ENCODE results near the gene LRWD1.
"Not testable (repeated sequence)": the region's sequence is repeated elsewhere in the genome, so short reads cannot be mapped to it uniquely, and the experiment has no call there.

LRWD1 gene

GRCh38 chr7:102498321-102498720 is 33.5 kb downstream of the LRWD1 start:
- not testable (repeated sequence) for DNase-seq

DNA sequence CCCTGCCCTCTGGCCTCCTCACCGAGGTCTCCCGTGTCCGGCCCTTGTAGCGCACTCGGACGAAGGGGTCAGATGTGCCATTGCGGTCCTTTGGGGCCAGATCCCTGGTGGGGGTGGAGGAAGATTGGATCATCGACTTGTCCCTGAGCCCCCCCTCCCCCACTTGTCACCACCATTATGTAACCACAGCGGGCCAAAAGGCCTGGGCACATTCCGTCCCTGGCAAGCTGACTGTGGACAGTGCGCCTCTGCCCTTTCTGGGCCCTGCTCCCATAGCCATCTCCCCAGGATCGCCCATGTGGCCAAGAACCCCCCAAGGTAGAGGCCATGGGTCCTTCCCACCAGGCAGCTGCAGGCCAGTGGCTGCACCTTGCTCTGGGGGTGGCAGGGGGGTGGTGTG is 38.4 kb downstream of the LRWD1 start:
- DNase-seq, result not testable (repeated sequence)

GRCh38 chr7:102505298-102506185 is 40.8 kb downstream of the LRWD1 start:
- DNase-seq, result not testable (repeated sequence)

- not testable (repeated sequence) for DNase-seq
Measured at GRCh38 chr7:102507410-102508088, 42.8 kb downstream of the LRWD1 start.

DNA sequence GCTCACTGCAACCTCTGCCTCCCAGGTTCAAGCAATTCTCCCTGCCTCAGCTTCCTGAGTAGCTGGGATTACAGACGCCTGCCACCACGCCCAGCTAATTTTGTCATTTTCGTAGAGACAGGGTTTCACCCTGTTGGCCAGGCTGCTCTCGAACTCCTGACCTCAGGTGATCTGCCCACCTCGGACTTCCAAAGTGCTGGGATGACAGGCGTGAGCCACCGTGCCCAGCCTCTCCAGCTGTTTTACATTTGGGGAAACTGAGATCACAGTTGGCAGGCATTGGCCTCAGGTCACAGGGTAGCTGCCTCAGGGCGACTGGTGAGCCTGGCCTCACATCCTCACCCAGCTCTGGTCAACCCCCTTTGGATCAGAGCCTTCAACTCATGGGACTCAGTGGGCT is 45.8 kb downstream of the LRWD1 start:
- not testable (repeated sequence) for DNase-seq

DNA sequence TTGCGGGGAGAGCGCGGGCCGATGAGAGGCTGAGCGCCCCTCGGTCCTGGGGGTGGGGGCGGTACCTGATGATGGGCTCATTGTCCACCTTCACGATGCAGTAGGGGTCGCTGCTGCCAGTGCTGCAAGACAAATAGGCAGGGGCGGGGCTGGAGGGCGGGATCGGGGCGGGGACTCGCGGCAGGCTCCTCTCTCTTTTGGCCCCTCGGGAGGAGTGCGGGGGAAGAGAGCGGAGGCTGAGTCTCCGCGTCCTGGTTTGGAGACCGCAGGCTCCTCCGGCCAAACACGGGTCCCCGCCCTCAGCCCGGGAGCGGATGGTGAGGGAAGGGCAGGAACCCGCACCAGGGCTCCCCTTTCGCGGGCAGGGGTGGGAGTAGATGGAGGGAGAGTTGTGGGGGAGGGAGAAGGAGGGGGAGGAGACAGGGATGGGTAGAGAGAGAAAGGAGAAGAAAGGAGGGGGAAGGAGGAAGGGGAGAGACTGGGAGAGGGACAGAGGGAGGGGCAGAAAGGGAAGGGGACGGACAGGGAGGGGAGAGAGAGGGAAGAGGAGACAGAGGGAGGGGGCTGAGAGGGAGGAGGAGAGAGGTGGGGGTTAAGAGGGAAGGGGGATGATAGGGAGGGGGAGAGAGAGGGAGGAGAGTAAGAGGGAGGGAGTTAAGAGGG is 47.2 kb downstream of the LRWD1 start:
- not testable (repeated sequence) for DNase-seq

DNA sequence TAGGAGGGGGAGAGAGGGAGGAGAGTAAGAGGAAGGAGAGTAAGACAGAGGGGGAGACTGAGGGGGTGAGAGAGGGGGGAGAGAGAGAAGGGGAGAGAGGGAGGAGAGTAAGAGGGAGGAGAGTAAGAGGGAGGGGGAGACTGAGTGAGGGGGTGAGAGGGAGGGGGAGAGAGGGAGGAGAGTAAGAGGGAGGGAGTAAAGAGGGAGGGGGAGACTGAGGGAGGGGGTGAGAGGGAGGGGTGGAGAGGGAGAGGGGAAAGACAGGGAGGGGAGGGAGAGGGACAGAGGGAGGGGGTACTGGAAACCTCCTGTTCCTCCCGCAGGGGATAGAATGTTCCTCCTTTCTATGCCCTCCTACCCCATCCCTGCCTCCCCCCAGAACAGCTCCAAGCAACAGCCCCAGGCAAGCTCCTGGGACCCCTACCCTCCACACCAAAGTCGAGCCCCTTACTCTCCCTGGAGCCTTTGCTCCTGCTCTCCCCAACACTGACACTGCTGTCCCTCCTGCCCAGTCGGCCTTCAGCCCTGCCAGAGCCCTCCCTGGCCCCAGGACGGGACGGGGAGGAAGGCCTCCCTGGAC is 47.9 kb downstream of the LRWD1 start:
- DNase-seq, result not testable (repeated sequence)

- not testable (repeated sequence) for DNase-seq
Measured at GRCh38 chr7:102514881-102515721, 50.3 kb downstream of the LRWD1 start.

DNA sequence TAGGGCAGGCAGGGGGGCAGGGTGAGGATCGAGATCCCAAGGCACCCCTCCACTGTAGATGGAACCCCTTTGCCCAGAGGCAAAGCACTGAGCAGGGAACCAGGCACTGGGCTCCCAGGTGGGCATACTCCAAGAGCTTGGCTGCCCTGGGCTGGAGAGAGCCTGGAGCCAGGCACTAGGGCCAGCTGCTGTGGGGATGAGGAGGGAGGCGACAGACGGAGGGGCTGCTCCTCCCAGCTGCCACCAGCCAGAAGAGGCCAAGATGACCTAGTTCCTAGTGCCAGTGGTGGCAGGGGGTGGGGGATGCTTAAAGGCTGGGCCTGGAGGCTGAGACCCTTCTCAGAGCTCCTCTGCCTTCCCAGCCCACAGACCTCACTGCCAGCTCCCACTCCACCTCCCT is 51.1 kb downstream of the LRWD1 start:
- DNase-seq, result not testable (repeated sequence)

DNA sequence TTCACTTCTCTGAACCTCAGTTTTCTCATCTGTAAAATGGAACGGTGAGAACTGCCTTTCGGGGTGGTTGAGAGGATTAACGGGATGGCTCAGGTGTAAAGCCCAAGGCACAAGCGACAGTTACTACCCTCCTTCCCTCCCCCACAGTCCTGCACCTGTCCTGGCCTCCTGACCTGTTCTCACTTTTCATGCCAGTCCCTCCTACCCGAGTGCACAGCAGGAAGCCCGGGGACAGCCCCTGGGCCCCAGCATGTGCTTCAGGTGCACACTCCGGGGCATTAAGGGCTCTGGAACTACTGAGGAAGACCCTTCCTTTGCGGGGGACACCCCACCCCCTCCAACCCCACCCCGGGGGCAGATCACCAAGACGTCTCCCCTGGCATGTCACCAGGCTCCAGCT is 52.2 kb downstream of the LRWD1 start:
- not testable (repeated sequence) for DNase-seq

DNA sequence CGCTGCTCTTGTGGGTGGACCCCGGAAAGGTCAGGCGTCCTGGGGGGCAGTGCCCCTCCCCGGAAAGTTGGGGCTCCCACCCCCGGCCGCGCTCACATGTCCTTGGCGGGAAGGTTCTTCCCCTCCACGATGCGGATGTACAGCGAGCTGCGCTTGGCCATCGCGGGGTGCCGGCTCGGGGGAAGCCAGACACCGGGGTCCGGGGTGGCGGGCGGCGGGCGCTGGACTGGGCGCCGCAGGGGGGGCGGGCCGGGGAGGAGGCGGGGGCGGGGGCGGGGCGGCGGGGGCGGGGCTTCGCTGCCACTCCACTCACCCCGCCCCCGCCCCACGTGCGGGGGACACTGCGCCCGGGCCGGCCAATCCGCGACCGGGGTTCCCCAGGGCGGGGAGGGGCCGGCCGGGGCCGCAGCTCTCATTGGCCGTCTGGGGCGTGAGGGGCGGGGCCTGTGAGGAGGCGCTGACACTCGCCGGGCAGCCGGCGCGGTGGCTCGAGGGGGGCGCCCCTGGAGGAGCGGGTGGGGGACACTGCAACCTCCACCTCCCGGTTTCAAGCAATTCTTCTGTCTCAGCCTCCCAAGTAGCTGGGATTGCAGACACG is 52.9 kb downstream of the LRWD1 start, which contains the start of gene RASA4B:
RASA4B (minus strand) TSS at position 228 of the 598 bp plus-strand sequence; CDS start at position 161, 67 bp downstream.
- not testable (repeated sequence) for DNase-seq

- not testable (repeated sequence) for DNase-seq
Measured at GRCh38 chr7:102520797-102521196, 56.0 kb downstream of the LRWD1 start.

All from cerebellar nuclear complex (tissue), 1 donor.